Spleen (tissue), 11 donors: Measurements from ENCODE around the gene PIM3. TPM values are rescaled to one million over a fixed set of nuclear protein-coding genes. Genes with fewer than 3 reads are reported as not detected.

Experiments used
- DNase-seq: peaks from one replicate; pipeline ENCODE4 v3.0.0-alpha.2; 2020
- H3K27ac ChIP-seq, 8 donors: fragments of 200-600 bp; sonication (generic) in 7 of 8; 1 replicate in 4 of 8; 2 replicates in 4 of 8; pipeline versions ENCODE4 v1.5.0 to v1.8.0; 2016 to 2021; ENCODE audit warnings: inconsistent platforms in 4 of 8, mild to moderate bottlenecking in 4 of 8, moderate library complexity in 1 of 8
- H3K27me3 ChIP-seq, 7 donors: fragments of 200-600 bp; sonication (generic) in 6 of 7; replicated peaks in 1 of 7; 1 replicate in 4 of 7; 2 replicates in 3 of 7; pipeline versions ENCODE4 v1.5.0 to v1.8.0; 2016 to 2021; ENCODE audit warnings: inconsistent platforms in 3 of 7, mild to moderate bottlenecking in 1 of 7
- H3K36me3 ChIP-seq, 6 donors: fragments of 200-600 bp; sonication (generic) in 5 of 6; 1 replicate in 4 of 6; 2 replicates in 2 of 6; pipeline versions ENCODE4 v1.5.0 to v1.8.0; 2016 to 2021; ENCODE audit warnings: inconsistent platforms in 2 of 6
- H3K4me1 ChIP-seq, 6 donors: fragments of 200-600 bp; sonication (generic) in 5 of 6; 1 replicate in 3 of 6; 2 replicates in 3 of 6; pipeline versions ENCODE4 v1.5.0 to v1.8.0; 2016 to 2021; ENCODE audit warnings: inconsistent platforms in 3 of 6
- H3K4me3 ChIP-seq, 8 donors: fragments of 200-600 bp; sonication (generic) in 7 of 8; 1 replicate in 4 of 8; 2 replicates in 4 of 8; pipeline versions ENCODE4 v1.5.0 to v1.8.0; 2016 to 2021; ENCODE audit warnings: inconsistent platforms in 4 of 8, mild to moderate bottlenecking in 4 of 8, moderate library complexity in 2 of 8
- H3K9me3 ChIP-seq, 8 donors: fragments of 200-600 bp; sonication (generic) in 7 of 8; 1 replicate in 4 of 8; 2 replicates in 4 of 8; pipeline versions ENCODE4 v1.5.0 to v1.8.0; 2016 to 2021; ENCODE audit warnings: inconsistent platforms in 4 of 8
- CTCF ChIP-seq, 11 experiments: fragments of 200-600 bp in 7 of 11; fragments of 450-650 bp in 4 of 11; sonication (generic) in 4 of 11; IDR thresholded peaks in 8 of 11; conservative IDR thresholded peaks in 3 of 11; 1 replicate in 7 of 11; 2 replicates in 4 of 11; pipeline versions ENCODE4 v1.4.0 to v1.8.0; 2016 to 2021; ENCODE audit warnings: antibody characterized with exemption in 11 of 11, inconsistent platforms in 4 of 11, mild to moderate bottlenecking in 1 of 11
- POLR2A ChIP-seq, 3 donors: fragments of 450-650 bp; IDR thresholded peaks; one replicate each; pipeline ENCODE4 v1.5.1; 2017; ENCODE audit warnings: antibody characterized with exemption in 3 of 3, mild to moderate bottlenecking in 1 of 3
- POLR2AphosphoS5 ChIP-seq, 3 donors: sonication (generic); formaldehyde crosslinking; IDR thresholded peaks; one replicate each; pipeline ENCODE4 v1.5.1; 2017; ENCODE audit warnings: antibody characterized with exemption in 3 of 3
- WGBS, 5 donors: extraction: QIAGEN DNeasy Blood & Tissue Kit in 3 of 5; methylation state at CpG; one replicate each; pipeline versions ENCODE4 v1.1.5 to v1.1.7; 2013 to 2018; 5-methylcytosine and 5-hydroxymethylcytosine counted together
- intact Hi-C: fragments of 100-400 bp; cut with DNase I; formaldehyde crosslinking; loops from one replicate; pipeline ENCODE4 v1.15.0; 2023; ENCODE audit warnings: low total_unique reads
- polyA plus RNA-seq, 3 donors: library from polyadenylated mRNA; stranded (reverse); fragments of 200-250 nt; gene quantifications; one replicate each; pipeline ENCODE4 v1.2.1, GENCODE V29; 2013
- total RNA-seq, 7 donors: library from RNA; depleted of rRNA in 3 of 7; stranded (reverse); fragments of >200 nt in 3 of 7; fragmentation: NEBNext Ultra II Directional in 4 of 7; extraction: Animal tissue kit (Norgen Biotek cat#: 25700) in 4 of 7; gene quantifications; one replicate each; pipeline versions ENCODE4 v1.1.0 to v1.2.1, GENCODE V29; 2016 to 2021
- donor health status: healthy with polysubstance abuse.
- donor health status: DM: no; HTN: no; CAD: no; lungs with moderate emphysema.
- donor health status: DM: no; HTN: no; CAD: no.
- donor health status: Bipolar disorder and iron deficiency.
- donor health status: healthy.
- donor health status: DM: no; HTN: no; CAD: no.
- donor health status: DM: yes; HTN: yes; CAD: no.

The PIM3 gene
- total and polyA plus RNA-seq, 10 donors = 49.5 to 134 (median 93.6) TPM

GRCh38 chr22:49933236-49934159, 27.1 kb upstream of the PIM3 start:
- no peaks in the 10 kb centered on the region for H3K36me3 ChIP-seq
- H3K4me3 ChIP-seq = peak overlapping the region in 6 of 8 donors; percentile 38 to 81 (median 46)
- peaks cover 56 to 93% (median 90%) of the 10 kb centered on the region in 6 donors for H3K4me1 ChIP-seq
- WGBS, 5 donors = 75 to 84% (median 84%) methylated on average over 14 to 27 of the region's 27 CpGs
- intact Hi-C loops = loop anchor here (5.0 kb wide), 2 partner anchors 39 to 59 kb away; no protein-coding TSS in a partner anchor
- no peaks in the 10 kb centered on the region for H3K9me3 ChIP-seq
- peak overlapping the region; percentile 90 to 100 (median 97) for H3K27ac ChIP-seq
- TF ChIP-seq POLR2AphosphoS5 (IDR thresholded peaks at IDR 0.05) (peak; percentile 74 to 77 (median 74)), CTCF (IDR thresholded peaks at IDR 0.05 in 8 of 11, conservative IDR thresholded peaks at IDR 0.05 in 3 of 11) (no peak)
- H3K27me3 ChIP-seq = peaks cover 0 to 10% (median 0%) of the 10 kb centered on the region in 7 donors
- peak; percentile 83 for DNase-seq

- Histone ChIP-seq H3K9me3 (no peaks in the 10 kb centered on the region), H3K27me3 (peaks cover 0 to 1% (median 0%) of the 10 kb centered on the region in 7 donors), H3K4me3 (peak overlapping the region; percentile 38 to 81 (median 46)), H3K27ac (peak overlapping the region; percentile 90 to 100 (median 97)), H3K36me3 (no peaks in the 10 kb centered on the region), H3K4me1 (peaks cover 60 to 95% (median 88%) of the 10 kb centered on the region in 6 donors)
- WGBS, 5 donors = 20 to 42% (median 38%) methylated on average over 1 to 24 of the region's 24 CpGs
- peak; percentile 91 for DNase-seq
- TF ChIP-seq POLR2AphosphoS5 (IDR thresholded peaks at IDR 0.05) (peak; percentile 57 to 83 (median 58)), CTCF (IDR thresholded peaks at IDR 0.05 in 8 of 11, conservative IDR thresholded peaks at IDR 0.05 in 3 of 11) (no peak), POLR2A (IDR thresholded peaks at IDR 0.05) (no peak)
- intact Hi-C loops = loop anchor here (5.0 kb wide), 2 partner anchors 38 to 58 kb away; no protein-coding TSS in a partner anchor
Observed at GRCh38 chr22:49934160-49934890, 26.2 kb upstream of the PIM3 start.

- no peaks in the 10 kb centered on the region for H3K36me3 ChIP-seq
- peaks cover 55 to 95% (median 84%) of the 10 kb centered on the region in 6 donors for H3K4me1 ChIP-seq
- DNase-seq = peak; percentile 98
- WGBS, 5 donors = 2 to 10% (median 3%) methylated on average over 6 to 56 of the region's 56 CpGs
- TF ChIP-seq POLR2AphosphoS5 (IDR thresholded peaks at IDR 0.05) (peak; percentile 40 to 75 (median 44)), CTCF (IDR thresholded peaks at IDR 0.05 in 8 of 11, conservative IDR thresholded peaks at IDR 0.05 in 3 of 11) (no peak), POLR2A (IDR thresholded peaks at IDR 0.05) (no peak)
- intact Hi-C loops = loop anchor here (5.0 kb wide), 2 partner anchors 37 to 57 kb away; no protein-coding TSS in a partner anchor
- peak overlapping the region; percentile 90 to 100 (median 97) for H3K27ac ChIP-seq
- H3K27me3 ChIP-seq = no peaks in the 10 kb centered on the region
- H3K4me3 ChIP-seq = peak overlapping the region; percentile 38 to 81 (median 46)
- no peaks in the 10 kb centered on the region for H3K9me3 ChIP-seq
Observed at GRCh38 chr22:49934891-49935557, 25.5 kb upstream of the PIM3 start.
